Testis (tissue), 2 donors: ENCODE results near the gene ALS2CL.

Experiments
- CTCF ChIP-seq, 3 experiments: fragments of 450-650 bp in 2 of 3; fragments of 200-600 bp in 1 of 3; sonication (generic) in 1 of 3; IDR thresholded peaks; one replicate each; pipeline ENCODE4 v1.5.1; 2016 to 2019; ENCODE audit warnings: antibody characterized with exemption in 3 of 3, mild to moderate bottlenecking in 2 of 3, moderate library complexity in 1 of 3
- POLR2A ChIP-seq: fragments of 450-650 bp; IDR thresholded peaks from one replicate; pipeline ENCODE4 v1.6.1; 2017; ENCODE audit warnings: antibody characterized with exemption, mild to moderate bottlenecking, moderate library complexity

GRCh38 chr3:46721009-46721408 is 27.5 kb upstream of the ALS2CL start:
- TF ChIP-seq POLR2A (no peak), CTCF (IDR thresholded peaks at IDR 0.05) (no peak)
